OCI-LY3 (cell line): ENCODE data around the gene TEAD1.

Experiments
- H2AFZ ChIP-seq: fragments of 200-600, 300-600 bp; shearing (Covaris generic); 2 replicates; pipeline ENCODE4 v1.6.0; 2014; ENCODE audit warnings: antibody characterized with exemption, low read depth, low read length
- H3K27ac ChIP-seq: fragments of 200-600, 300-600 bp; sonication (generic); 2 replicates; pipeline ENCODE4 v1.5.1; 2014; ENCODE audit warnings: mild to moderate bottlenecking, low read length, moderate library complexity, mixed read lengths
- H3K27me3 ChIP-seq: fragments of 200-600, 300-600 bp; sonication (generic); 2 replicates; pipeline ENCODE4 v1.6.1; 2014; ENCODE audit warnings: low read depth, low read length, mixed read lengths
- H3K36me3 ChIP-seq: fragments of 200-600, 300-600 bp; sonication (generic); replicated peaks from 2 replicates; pipeline ENCODE3; 2014; ENCODE audit warnings: low read depth, low read length, mixed read lengths
- H3K4me1 ChIP-seq: fragments of 300-600, 200-600 bp; sonication (generic); 2 replicates; pipeline ENCODE4 v1.6.1; 2014; ENCODE audit warnings: low read length, mixed read lengths
- H3K4me2 ChIP-seq: fragments of 200-600, 300-600 bp; sonication (generic); 2 replicates; pipeline ENCODE4 v1.6.1; 2014; ENCODE audit warnings: low read length, mixed read lengths
- H3K4me3 ChIP-seq: fragments of 300-600, 200-600 bp; sonication (generic); 2 replicates; pipeline ENCODE4 v1.5.1; 2014; ENCODE audit warnings: antibody characterized with exemption, mild to moderate bottlenecking, low read length, moderate library complexity
- H3K79me2 ChIP-seq: fragments of 300-600, 200-600 bp; shearing (Covaris generic); 2 replicates; pipeline ENCODE4 v1.6.1; 2014; ENCODE audit warnings: mild to moderate bottlenecking, low read length, mixed read lengths
- H3K9ac ChIP-seq: fragments of 300-600, 200-600 bp; shearing (Covaris generic); 2 replicates; pipeline ENCODE4 v1.6.0; 2014; ENCODE audit warnings: mild to moderate bottlenecking, low read length, moderate library complexity
- H3K9me3 ChIP-seq: fragments of 200-600, 300-600 bp; shearing (Covaris generic); 2 replicates; pipeline ENCODE4 v1.6.1; 2014; ENCODE audit warnings: low read length, mixed read lengths; ENCODE audit not compliant: insufficient read depth
- H4K20me1 ChIP-seq: fragments of 200-600, 300-600 bp; sonication (generic); 2 replicates; pipeline ENCODE4 v1.6.1; 2016; ENCODE audit warnings: low read length, mixed read lengths; ENCODE audit not compliant: insufficient read depth
- CTCF ChIP-seq: fragments of 200-600, 300-600 bp; sonication (generic); IDR thresholded peaks from 2 replicates; pipeline ENCODE4 v1.5.1; 2014; ENCODE audit warnings: antibody characterized with exemption, low read length, low read depth
- EZH2phosphoT487 ChIP-seq: fragments of 200-600 bp; shearing (Covaris generic); IDR thresholded peaks from 2 replicates; pipeline ENCODE4 v1.6.1; 2018; ENCODE audit warnings: antibody characterized with exemption, mixed run types, low read depth

The TEAD1 gene

GRCh38 chr11:12715131-12715530 lies 40.9 kb downstream of the TEAD1 start:
- Histone ChIP-seq H3K27ac (no peak overlapping the region), H3K4me1 (peaks cover 4% of the 10 kb centered on the region; the same call in 1 of the 2 replicates), H3K36me3 (no peaks in the 10 kb centered on the region), H3K9ac (no peak overlapping the region), H3K79me2 (no peaks in the 10 kb centered on the region), H3K9me3 (no peaks in the 10 kb centered on the region), H2AFZ (no peak overlapping the region), H3K4me3 (no peak overlapping the region), H4K20me1 (no peaks in the 10 kb centered on the region), H3K27me3 (no peaks in the 10 kb centered on the region), H3K4me2 (no peak overlapping the region)
- TF ChIP-seq EZH2phosphoT487 (no peak), CTCF (no peak)

GRCh38 chr11:12715941-12716340 lies 41.7 kb downstream of the TEAD1 start:
- Histone ChIP-seq H3K36me3 (no peaks in the 10 kb centered on the region), H2AFZ (no peak overlapping the region), H3K9ac (no peak overlapping the region), H3K4me2 (no peak overlapping the region), H3K79me2 (no peaks in the 10 kb centered on the region), H3K4me1 (peaks cover 4% of the 10 kb centered on the region; the same call in 1 of the 2 replicates), H3K9me3 (no peaks in the 10 kb centered on the region), H4K20me1 (no peaks in the 10 kb centered on the region), H3K27ac (no peak overlapping the region), H3K27me3 (no peaks in the 10 kb centered on the region), H3K4me3 (no peak overlapping the region)
- no peak for TF ChIP-seq EZH2phosphoT487
- TF ChIP-seq CTCF = no peak

GRCh38 chr11:12716816-12717215 lies 42.6 kb downstream of the TEAD1 start:
- H3K9ac ChIP-seq = no peak overlapping the region
- H2AFZ ChIP-seq = no peak overlapping the region
- TF ChIP-seq EZH2phosphoT487 = no peak
- H3K27me3 ChIP-seq = peaks cover 6% of the 10 kb centered on the region
- H3K4me3 ChIP-seq = no peak overlapping the region
- no peaks in the 10 kb centered on the region for H3K9me3 ChIP-seq
- no peak overlapping the region for H3K27ac ChIP-seq
- H3K4me2 ChIP-seq = no peak overlapping the region
- no peaks in the 10 kb centered on the region for H3K36me3 ChIP-seq
- peaks cover 4% of the 10 kb centered on the region; the same call in 1 of the 2 replicates for H3K4me1 ChIP-seq
- H4K20me1 ChIP-seq = no peaks in the 10 kb centered on the region
- H3K79me2 ChIP-seq = no peaks in the 10 kb centered on the region

GRCh38 chr11:12717851-12718291 lies 43.6 kb downstream of the TEAD1 start:
- H3K27ac ChIP-seq = no peak overlapping the region
- H3K9me3 ChIP-seq = no peaks in the 10 kb centered on the region
- no peaks in the 10 kb centered on the region for H3K36me3 ChIP-seq
- H3K4me2 ChIP-seq = peak overlapping the region; percentile 27
- H3K4me1 ChIP-seq = peaks cover 4% of the 10 kb centered on the region; the same call in 1 of the 2 replicates
- H3K27me3 ChIP-seq = peaks cover 17% of the 10 kb centered on the region
- H3K9ac ChIP-seq = no peak overlapping the region
- no peak overlapping the region for H2AFZ ChIP-seq
- no peaks in the 10 kb centered on the region for H4K20me1 ChIP-seq
- H3K79me2 ChIP-seq = no peaks in the 10 kb centered on the region
- H3K4me3 ChIP-seq = peak overlapping the region; percentile 18; the same call in 1 of the 2 replicates
- TF ChIP-seq CTCF = no peak
- no peak for TF ChIP-seq EZH2phosphoT487

GRCh38 chr11:12719221-12719620 lies 45.0 kb downstream of the TEAD1 start:
- Histone ChIP-seq H3K27me3 (peaks cover 21% of the 10 kb centered on the region), H3K4me1 (peaks cover 6% of the 10 kb centered on the region), H3K9ac (no peak overlapping the region), H3K27ac (no peak overlapping the region), H3K4me2 (no peak overlapping the region), H3K79me2 (no peaks in the 10 kb centered on the region), H3K36me3 (no peaks in the 10 kb centered on the region), H2AFZ (no peak overlapping the region), H4K20me1 (no peaks in the 10 kb centered on the region), H3K4me3 (no peak overlapping the region), H3K9me3 (no peaks in the 10 kb centered on the region)
- TF ChIP-seq EZH2phosphoT487 = no peak
- no peak for TF ChIP-seq CTCF
